A549 (cell line): ENCODE data around the gene KSR1.

Experiments
- CHD4 ChIP-seq: fragments of 200-600 bp; sonication (generic); IDR thresholded peaks from 2 replicates; pipeline ENCODE4 v1.6.1; 2016; ENCODE audit warnings: antibody characterized with exemption, mild to moderate bottlenecking, borderline replicate concordance
- CTCF ChIP-seq: fragments of >200 bp; sonication (Bioruptor Twin); formaldehyde crosslinking; IDR thresholded peaks from 3 replicates; pipeline ENCODE4 v1.5.1; 2016
- JUNB ChIP-seq: fragments of >200 bp; sonication (Bioruptor Twin); formaldehyde crosslinking; IDR thresholded peaks from 2 replicates; pipeline ENCODE4 v1.6.1; 2016
- KDM5A ChIP-seq: fragments of 200-600 bp; sonication (generic); IDR thresholded peaks from 2 replicates; pipeline ENCODE4 v1.6.1; 2016; ENCODE audit warnings: antibody characterized with exemption, mild to moderate bottlenecking
- MAX ChIP-seq: IDR thresholded peaks from 2 replicates; pipeline ENCODE4 v1.6.1; 2012
- MYC ChIP-seq: IDR thresholded peaks from 2 replicates; pipeline ENCODE4 v1.6.1; 2012; ENCODE audit warnings: mild to moderate bottlenecking, inconsistent platforms, low read length, improper control_type of control experiment, borderline replicate concordance
- NPAS2 ChIP-seq: fragments of 250-450 bp; sonication (Bioruptor Pico); IDR thresholded peaks from 2 replicates; pipeline ENCODE4 v1.8.0; 2022; ENCODE audit warnings: mild to moderate bottlenecking, moderate library complexity, borderline replicate concordance
- POLR2A ChIP-seq: IDR thresholded peaks from 2 replicates; pipeline ENCODE4 v1.6.1; 2012; ENCODE audit warnings: mild to moderate bottlenecking, low read length
- POLR2AphosphoS2 ChIP-seq: conservative IDR thresholded peaks from 2 replicates; pipeline ENCODE4 v1.6.1; 2012; ENCODE audit warnings: low read length, improper control_type of control experiment, inconsistent platforms
- RAD21 ChIP-seq, 2 experiments: fragments of >200 bp in 1 of 2; sonication (Bioruptor Twin) in 1 of 2; formaldehyde crosslinking in 1 of 2; IDR thresholded peaks in 1 of 2; conservative IDR thresholded peaks in 1 of 2; 2 replicates in 1 of 2; 3 replicates in 1 of 2; pipeline ENCODE4 v1.6.1; 2012 to 2018; ENCODE audit warnings: inconsistent platforms in 1 of 2
- REST ChIP-seq: fragments of 200-600 bp; sonication (generic); IDR thresholded peaks from 2 replicates; pipeline ENCODE4 v1.6.1; 2016; ENCODE audit warnings: antibody characterized with exemption, mild to moderate bottlenecking, moderate library complexity
- RFX5 ChIP-seq: fragments of 450-650 bp; IDR thresholded peaks from 2 replicates; pipeline ENCODE4 v1.7.1; 2014; ENCODE audit warnings: antibody characterized with exemption, mild to moderate bottlenecking, moderate library complexity

GRCh38 chr17:27544350-27545131 is 88.3 kb downstream of the KSR1 start:
- no peak for TF ChIP-seq CTCF
- TF ChIP-seq REST: no peak
- TF ChIP-seq POLR2A: no peak
- no peak for TF ChIP-seq CHD4
- no peak for TF ChIP-seq POLR2AphosphoS2
- TF ChIP-seq MYC: no peak
- TF ChIP-seq RAD21 (conservative IDR thresholded peaks at IDR 0.05 in 1 of 2, IDR thresholded peaks at IDR 0.05 in 1 of 2): no peak
- TF ChIP-seq JUNB: no peak
- no peak for TF ChIP-seq KDM5A
- TF ChIP-seq RFX5: no peak
- no peak for TF ChIP-seq MAX
- TF ChIP-seq NPAS2 (CRISPR knock-in tag): no peak
